ENCODE data around the gene RNASE8. TPM values are rescaled to one million over a fixed set of nuclear protein-coding genes. Genes with fewer than 3 reads are reported as not detected.

RNASE8 gene
- total RNA-seq, 1 experiment from 2014 or later, result not detected

DNA sequence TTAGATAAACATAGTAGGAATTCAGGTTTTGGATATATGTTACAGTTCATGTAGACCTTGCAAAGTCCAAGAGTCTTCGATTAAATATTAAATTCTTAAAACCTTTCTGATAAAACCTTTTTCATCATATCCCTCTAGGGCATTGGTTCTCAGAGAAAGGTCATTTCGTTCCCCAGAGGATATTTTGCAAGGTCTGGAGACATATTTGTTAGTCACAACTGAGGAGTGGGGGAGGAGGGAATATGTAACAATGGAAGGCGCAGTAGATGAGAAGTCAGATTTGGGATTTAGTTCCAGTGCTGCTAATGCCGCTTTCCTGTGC lies 48.5 kb downstream of the RNASE8 start:
- DNase-seq (ENCODE audit: low spot score), result no peak

DNA sequence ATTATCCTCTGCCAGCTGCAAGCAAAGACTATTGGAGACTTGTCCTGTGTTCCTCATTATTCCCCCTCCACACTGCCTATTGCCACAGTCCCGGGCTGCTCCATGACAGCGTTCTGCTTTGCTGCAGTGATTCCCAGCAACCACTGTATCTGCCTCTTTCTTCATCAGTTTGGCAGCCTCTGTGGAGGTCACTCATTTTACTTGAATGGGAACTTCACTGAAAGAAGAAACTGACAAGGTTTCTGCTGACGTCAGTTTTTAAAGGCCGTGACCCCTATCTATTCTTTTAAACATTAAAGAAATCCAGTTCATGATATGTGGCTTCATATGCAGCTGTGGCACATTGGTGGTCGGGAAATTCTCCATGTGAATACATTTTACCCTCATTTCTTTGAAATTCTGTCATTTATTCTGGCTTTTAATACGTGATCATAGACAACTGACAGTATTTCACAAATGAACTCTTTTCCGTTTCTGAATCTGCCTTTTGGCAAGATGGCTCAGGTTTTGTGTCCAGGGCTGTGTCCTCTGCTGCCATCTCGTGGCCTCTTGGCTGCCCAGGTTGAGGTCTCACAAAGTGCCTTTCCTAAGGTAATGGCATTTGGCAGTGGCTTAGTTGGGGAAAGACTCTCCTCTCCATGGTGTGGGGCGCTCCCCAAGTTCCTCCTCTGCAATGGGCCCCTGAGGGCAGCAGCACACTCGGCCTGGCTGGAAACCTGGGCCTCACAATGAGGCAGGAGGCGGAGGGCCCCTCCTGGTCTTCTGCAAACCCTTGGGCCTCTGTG lies 49.1 kb downstream of the RNASE8 start:
- DNase-seq (ENCODE audit: low spot score), result peak; percentile 58

DNA sequence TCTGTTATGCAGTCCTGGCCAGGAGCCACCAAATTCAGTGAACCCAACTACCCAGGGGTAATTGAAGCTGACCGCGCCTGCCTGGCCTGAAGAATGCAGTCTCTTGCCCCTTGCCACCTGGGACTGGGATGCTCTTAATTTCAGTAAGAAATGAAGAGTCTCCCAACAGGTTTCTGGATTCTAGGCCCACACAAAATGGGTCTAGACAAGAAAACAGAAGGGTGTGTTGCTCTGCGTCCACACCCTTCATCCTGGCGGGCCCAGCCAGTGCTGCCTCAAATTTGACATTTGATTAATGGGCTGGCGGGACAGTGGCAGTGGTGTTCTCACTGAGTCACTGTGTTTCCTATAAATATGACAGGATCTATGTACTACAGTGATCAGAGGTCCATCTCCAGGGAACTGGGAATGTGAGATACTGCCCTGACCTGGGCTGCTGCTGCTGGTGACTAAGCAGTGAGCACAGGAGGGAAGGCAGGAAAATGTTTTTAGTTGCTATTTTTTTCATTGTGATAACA lies 49.7 kb downstream of the RNASE8 start:
- DNase-seq (ENCODE audit: low spot score), result no peak

Other genes with a start within 250 kb of the RNASE8 start
- gene RNASE3, start 166.4 kb upstream of the RNASE8 start, total RNA-seq (2014; rRNA removed; shearing (Covaris generic)), result not detected in 2 replicates
- not detected in 2 replicates for gene RNASE2, start 102.3 kb upstream of the RNASE8 start, total RNA-seq (2014; rRNA removed; shearing (Covaris generic))
- 55.4 and 71.8 TPM in 2 replicates for gene METTL17, start 67.8 kb upstream of the RNASE8 start, total RNA-seq (2014; rRNA removed; shearing (Covaris generic))
- not detected in 2 replicates for gene SLC39A2, start 58.5 kb upstream of the RNASE8 start, total RNA-seq (2014; rRNA removed; shearing (Covaris generic))
- gene NDRG2, start 32.8 kb upstream of the RNASE8 start, total RNA-seq (2014; rRNA removed; shearing (Covaris generic)), result 7.5 and 9.0 TPM in 2 replicates
- not detected in 2 replicates for gene TPPP2, start 27.6 kb upstream of the RNASE8 start, total RNA-seq (2014; rRNA removed; shearing (Covaris generic))
- not detected in 2 replicates for gene RNASE13, start 23.0 kb upstream of the RNASE8 start, total RNA-seq (2014; rRNA removed; shearing (Covaris generic))
- gene RNASE7, start 15.5 kb upstream of the RNASE8 start, total RNA-seq (2014; rRNA removed; shearing (Covaris generic)), result not detected in 2 replicates
- gene ARHGEF40, start 12.5 kb downstream of the RNASE8 start, total RNA-seq (2014; rRNA removed; shearing (Covaris generic)), result 19.8 and 21.2 TPM in 2 replicates
- gene ZNF219, start 40.8 kb downstream of the RNASE8 start, total RNA-seq (2014; rRNA removed; shearing (Covaris generic)), result 5.9 and 12.0 TPM in 2 replicates
- gene TMEM253, start 43.2 kb downstream of the RNASE8 start, total RNA-seq (2014; rRNA removed; shearing (Covaris generic)), result 0.17 TPM in 1 of 2 replicates, not detected in the other
- gene OR5AU1, start 98.2 kb downstream of the RNASE8 start, total RNA-seq (2014; rRNA removed; shearing (Covaris generic)), result not detected in 2 replicates
- gene HNRNPC, start 211.6 kb downstream of the RNASE8 start, total RNA-seq (2014; rRNA removed; shearing (Covaris generic)), result 856 and 922 TPM in 2 replicates
- gene RPGRIP1, start 222.3 kb downstream of the RNASE8 start, total RNA-seq (2014; rRNA removed; shearing (Covaris generic)), result not detected in 2 replicates